Measurements from ENCODE around the gene LY6G6C. TPM values are rescaled to one million over a fixed set of nuclear protein-coding genes. Genes with fewer than 3 reads are reported as not detected.

LY6G6C gene
- total and polyA plus RNA-seq, 2 of the 13 experiments (the other 11 are each of a cell fraction or from before 2014, with no cell fraction given), result 0.15 TPM; not detected in 1

DNA sequence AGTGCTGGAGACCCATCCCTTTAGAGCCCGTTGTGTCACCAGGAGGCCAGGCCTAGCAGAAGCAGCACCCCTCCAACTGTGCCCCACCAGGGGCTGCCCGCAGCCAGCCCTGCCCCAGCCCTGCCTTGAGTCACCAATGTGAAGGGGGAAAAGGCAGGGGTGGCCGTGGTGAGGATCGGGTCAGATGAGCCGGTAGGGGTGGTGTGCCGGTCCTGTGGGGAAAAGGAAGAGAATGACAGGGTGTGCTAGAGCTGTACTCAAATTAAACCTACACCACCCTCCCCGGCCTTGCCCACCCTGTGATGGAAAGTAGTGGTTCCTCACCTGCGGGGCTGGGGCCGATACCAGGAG, 44.0 kb upstream of the LY6G6C start:
- Histone ChIP-seq H4K20me1 (ENCODE audit: insufficient read depth, low read length) (no peaks in the 10 kb centered on the region), H3K9ac (ENCODE audit: insufficient read depth, low read depth, low read length) (peak overlapping the region; percentile 66), H3K9me3 (ENCODE audit: low read length) (no peaks in the 10 kb centered on the region), H2AFZ (ENCODE audit: low read length) (no peak overlapping the region), H3K27ac (ENCODE audit: extremely low read length, insufficient read depth, low read length) (no peak overlapping the region), H3K27me3 (ENCODE audit: control insufficient read depth in 1 of 2, insufficient read depth in 2 of 2, low read length in 2 of 2) (no peaks in the 10 kb centered on the region), H3K36me3 (replicated peaks in 1 of 2; ENCODE audit: control insufficient read depth in 1 of 2, insufficient read depth in 2 of 2, low read length in 2 of 2) (peaks cover 0 to 1% of the 10 kb centered on the region in 2 experiments; a peak in 2 of 5 replicates), H3K4me1 (ENCODE audit: insufficient read depth, low read length) (peaks cover 57% of the 10 kb centered on the region), H3K4me2 (ENCODE audit: low read depth, low read length) (peak overlapping the region; percentile 90), H3K79me2 (ENCODE audit: insufficient read depth, low read length) (no peaks in the 10 kb centered on the region), H3K4me3 (replicated peaks in 1 of 3; ENCODE audit: insufficient read depth in 1 of 3, low read depth in 2 of 3, low read length in 3 of 3) (peak overlapping the region; percentile 46 to 74 (median 56); a peak in 4 of 6 replicates)
- CTCF ChIA-PET (ENCODE audit: low intra/inter-chr PET ratio, low total read pairs), result no interaction called here
- ATAC-seq, result no peak
- in situ Hi-C loops (cut with HindIII; ENCODE audit: extremely low pct_ligation_motif_present, low pct_unique_long_range_greater_than_20kb), result loop anchor here (5.0 kb wide), 2 partner anchors 33 to 83 kb away; partner anchors contain the start of gene LY6G5C
- intact Hi-C loops (cut with micrococcal nuclease; ENCODE audit: unreplicated experiment), result no loop called here
- FAIRE-seq, result no peak
- TF ChIP-seq THYN1 (CRISPR knock-in tag; IDR thresholded peaks at IDR 0.05; ENCODE audit: borderline replicate concordance, low read depth) (no peak), ZNF333 (CRISPR knock-in tag; IDR thresholded peaks at IDR 0.05; ENCODE audit: borderline replicate concordance) (0 out of 2 replicates have a peak, but pooled peaks have one; percentile 7)
- TF ChIP-seq, protein P1, sequence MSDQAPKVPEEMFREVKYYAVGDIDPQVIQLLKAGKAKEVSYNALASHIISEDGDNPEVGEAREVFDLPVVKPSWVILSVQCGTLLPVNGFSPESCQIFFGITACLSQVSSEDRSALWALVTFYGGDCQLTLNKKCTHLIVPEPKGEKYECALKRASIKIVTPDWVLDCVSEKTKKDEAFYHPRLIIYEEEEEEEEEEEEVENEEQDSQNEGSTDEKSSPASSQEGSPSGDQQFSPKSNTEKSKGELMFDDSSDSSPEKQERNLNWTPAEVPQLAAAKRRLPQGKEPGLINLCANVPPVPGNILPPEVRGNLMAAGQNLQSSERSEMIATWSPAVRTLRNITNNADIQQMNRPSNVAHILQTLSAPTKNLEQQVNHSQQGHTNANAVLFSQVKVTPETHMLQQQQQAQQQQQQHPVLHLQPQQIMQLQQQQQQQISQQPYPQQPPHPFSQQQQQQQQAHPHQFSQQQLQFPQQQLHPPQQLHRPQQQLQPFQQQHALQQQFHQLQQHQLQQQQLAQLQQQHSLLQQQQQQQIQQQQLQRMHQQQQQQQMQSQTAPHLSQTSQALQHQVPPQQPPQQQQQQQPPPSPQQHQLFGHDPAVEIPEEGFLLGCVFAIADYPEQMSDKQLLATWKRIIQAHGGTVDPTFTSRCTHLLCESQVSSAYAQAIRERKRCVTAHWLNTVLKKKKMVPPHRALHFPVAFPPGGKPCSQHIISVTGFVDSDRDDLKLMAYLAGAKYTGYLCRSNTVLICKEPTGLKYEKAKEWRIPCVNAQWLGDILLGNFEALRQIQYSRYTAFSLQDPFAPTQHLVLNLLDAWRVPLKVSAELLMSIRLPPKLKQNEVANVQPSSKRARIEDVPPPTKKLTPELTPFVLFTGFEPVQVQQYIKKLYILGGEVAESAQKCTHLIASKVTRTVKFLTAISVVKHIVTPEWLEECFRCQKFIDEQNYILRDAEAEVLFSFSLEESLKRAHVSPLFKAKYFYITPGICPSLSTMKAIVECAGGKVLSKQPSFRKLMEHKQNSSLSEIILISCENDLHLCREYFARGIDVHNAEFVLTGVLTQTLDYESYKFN (CRISPR knock-in tag; conservative IDR thresholded peaks at IDR 0.05), result 0 out of 2 replicates have a peak, but pooled peaks have one; percentile 0
- POLR2A ChIA-PET, result interaction anchor here (0.9 to 2.3 kb wide), 23 partner anchors 10 to 156 kb away, joined by 3 to 172 read pairs (median 7); partner anchors contain the start of genes ABHD16A, APOM, BAG6 and CLIC1
- BruUV-seq (replicated peaks), result no TSS peak
- DNase-seq (ENCODE audit: low spot score), result no peak
- 88% methylated on average over 9 of the region's 9 CpGs for WGBS (ENCODE audit: low lambda C conversion rate)

DNA sequence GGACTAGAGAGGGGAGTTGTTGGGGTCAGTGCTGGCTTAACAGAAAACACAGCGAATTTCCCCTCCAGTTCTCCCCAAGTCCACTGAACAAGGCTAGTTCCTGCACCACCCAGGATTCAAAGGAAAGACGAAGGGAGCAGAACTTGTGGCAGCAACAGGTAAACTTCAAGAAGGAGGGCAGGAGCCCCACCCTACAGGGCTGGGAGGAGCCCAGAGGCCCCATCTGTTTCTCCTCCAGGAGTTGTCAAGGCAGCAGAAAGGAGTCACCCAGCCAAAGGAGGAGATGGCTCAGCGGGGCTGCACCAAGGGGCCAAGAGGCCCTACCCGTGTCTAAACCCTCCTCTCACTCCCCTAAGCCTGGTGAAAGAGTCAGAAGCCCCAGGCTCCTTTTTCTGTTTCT, 42.7 kb upstream of the LY6G6C start:
- H3K27me3 ChIP-seq (ENCODE audit: control insufficient read depth in 1 of 2, insufficient read depth in 2 of 2, low read length in 2 of 2), result no peaks in the 10 kb centered on the region
- intact Hi-C loops (cut with micrococcal nuclease; ENCODE audit: unreplicated experiment) (no loop called here), in situ Hi-C loops (cut with HindIII; ENCODE audit: extremely low pct_ligation_motif_present, low pct_unique_long_range_greater_than_20kb) (no loop called here)
- ChIA-PET POLR2A (interaction anchor here (1.6 kb wide), 1 partner anchor 27 kb away, joined by 10 read pairs; the partner anchor contains the start of gene CLIC1), CTCF (ENCODE audit: low intra/inter-chr PET ratio, low total read pairs) (no interaction called here)
- no peak overlapping the region for H2AFZ ChIP-seq (ENCODE audit: low read length)
- ATAC-seq (no peak), DNase-seq (ENCODE audit: low spot score) (no peak), FAIRE-seq (no peak)
- no peak overlapping the region for H3K4me2 ChIP-seq (ENCODE audit: low read depth, low read length)
- H4K20me1 ChIP-seq (ENCODE audit: insufficient read depth, low read length), result no peaks in the 10 kb centered on the region
- no peak overlapping the region for H3K9ac ChIP-seq (ENCODE audit: insufficient read depth, low read depth, low read length)
- H3K9me3 ChIP-seq (ENCODE audit: low read length), result no peaks in the 10 kb centered on the region
- H3K27ac ChIP-seq (ENCODE audit: extremely low read length, insufficient read depth, low read length), result no peak overlapping the region
- BruUV-seq (replicated peaks), result no TSS peak
- 94% methylated on average over 4 of the region's 4 CpGs for WGBS (ENCODE audit: low lambda C conversion rate)
- H3K4me3 ChIP-seq (replicated peaks in 1 of 3; ENCODE audit: insufficient read depth in 1 of 3, low read depth in 2 of 3, low read length in 3 of 3), result no peak overlapping the region
- H3K4me1 ChIP-seq (ENCODE audit: insufficient read depth, low read length), result peaks cover 47% of the 10 kb centered on the region
- H3K79me2 ChIP-seq (ENCODE audit: insufficient read depth, low read length), result no peaks in the 10 kb centered on the region
- H3K36me3 ChIP-seq (replicated peaks in 1 of 2; ENCODE audit: control insufficient read depth in 1 of 2, insufficient read depth in 2 of 2, low read length in 2 of 2), result peaks cover 0 to 2% of the 10 kb centered on the region in 2 experiments; a peak in 3 of 5 replicates
- TF ChIP-seq, protein P2, sequence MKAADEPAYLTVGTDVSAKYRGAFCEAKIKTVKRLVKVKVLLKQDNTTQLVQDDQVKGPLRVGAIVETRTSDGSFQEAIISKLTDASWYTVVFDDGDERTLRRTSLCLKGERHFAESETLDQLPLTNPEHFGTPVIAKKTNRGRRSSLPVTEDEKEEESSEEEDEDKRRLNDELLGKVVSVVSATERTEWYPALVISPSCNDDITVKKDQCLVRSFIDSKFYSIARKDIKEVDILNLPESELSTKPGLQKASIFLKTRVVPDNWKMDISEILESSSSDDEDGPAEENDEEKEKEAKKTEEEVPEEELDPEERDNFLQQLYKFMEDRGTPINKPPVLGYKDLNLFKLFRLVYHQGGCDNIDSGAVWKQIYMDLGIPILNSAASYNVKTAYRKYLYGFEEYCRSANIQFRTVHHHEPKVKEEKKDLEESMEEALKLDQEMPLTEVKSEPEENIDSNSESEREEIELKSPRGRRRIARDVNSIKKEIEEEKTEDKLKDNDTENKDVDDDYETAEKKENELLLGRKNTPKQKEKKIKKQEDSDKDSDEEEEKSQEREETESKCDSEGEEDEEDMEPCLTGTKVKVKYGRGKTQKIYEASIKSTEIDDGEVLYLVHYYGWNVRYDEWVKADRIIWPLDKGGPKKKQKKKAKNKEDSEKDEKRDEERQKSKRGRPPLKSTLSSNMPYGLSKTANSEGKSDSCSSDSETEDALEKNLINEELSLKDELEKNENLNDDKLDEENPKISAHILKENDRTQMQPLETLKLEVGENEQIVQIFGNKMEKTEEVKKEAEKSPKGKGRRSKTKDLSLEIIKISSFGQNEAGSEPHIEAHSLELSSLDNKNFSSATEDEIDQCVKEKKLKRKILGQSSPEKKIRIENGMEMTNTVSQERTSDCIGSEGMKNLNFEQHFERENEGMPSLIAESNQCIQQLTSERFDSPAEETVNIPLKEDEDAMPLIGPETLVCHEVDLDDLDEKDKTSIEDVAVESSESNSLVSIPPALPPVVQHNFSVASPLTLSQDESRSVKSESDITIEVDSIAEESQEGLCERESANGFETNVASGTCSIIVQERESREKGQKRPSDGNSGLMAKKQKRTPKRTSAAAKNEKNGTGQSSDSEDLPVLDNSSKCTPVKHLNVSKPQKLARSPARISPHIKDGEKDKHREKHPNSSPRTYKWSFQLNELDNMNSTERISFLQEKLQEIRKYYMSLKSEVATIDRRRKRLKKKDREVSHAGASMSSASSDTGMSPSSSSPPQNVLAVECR (CRISPR knock-in tag; IDR thresholded peaks at IDR 0.05; ENCODE audit: borderline replicate concordance), result no peak
- TF ChIP-seq ZNF276 (CRISPR knock-in tag; IDR thresholded peaks at IDR 0.05; ENCODE audit: low read depth) (no peak), GABPB1 (CRISPR knock-in tag; IDR thresholded peaks at IDR 0.05) (no peak), ZNF496 (CRISPR knock-in tag; IDR thresholded peaks at IDR 0.05; ENCODE audit: insufficient replicate concordance) (no peak)

Measured in HepG2 (cell line).